Measurements from ENCODE around the gene CMTM5.

The CMTM5 gene

GRCh38 chr14:23371865-23372264, 5.0 kb upstream of the CMTM5 start:
- Mint-ChIP-seq H3K27me3 (ENCODE audit: low read depth) (peaks cover 4% of the 10 kb centered on the region), H3K36me3 (ENCODE audit: low read depth) (no peaks in the 10 kb centered on the region), H3K4me3 (no peak overlapping the region), H3K4me1 (peaks cover 9% of the 10 kb centered on the region), H3K9me3 (no peaks in the 10 kb centered on the region), H3K27ac (no peak overlapping the region)
- TF ChIP-seq CTCF (IDR thresholded peaks at IDR 0.05; ENCODE audit: unreplicated experiment in 3 of 3): no peak

GRCh38 chr14:23372509-23372908, 4.3 kb upstream of the CMTM5 start, which contains the start of gene IL25:
Gene IL25 (plus strand): TSS chr14:23372809.
- Mint-ChIP-seq H3K4me3 (no peak within 1 kb of the TSS), H3K27me3 (ENCODE audit: low read depth) (peaks cover 8% of the 10 kb centered on the region), H3K4me1 (peaks cover 6% of the 10 kb centered on the region), H3K9me3 (no peaks in the 10 kb centered on the region), H3K36me3 (ENCODE audit: low read depth) (no peaks in the 10 kb centered on the region), H3K27ac (no peak within 1 kb of the TSS)
- no peak for TF ChIP-seq CTCF (IDR thresholded peaks at IDR 0.05; ENCODE audit: unreplicated experiment in 3 of 3)

DNA sequence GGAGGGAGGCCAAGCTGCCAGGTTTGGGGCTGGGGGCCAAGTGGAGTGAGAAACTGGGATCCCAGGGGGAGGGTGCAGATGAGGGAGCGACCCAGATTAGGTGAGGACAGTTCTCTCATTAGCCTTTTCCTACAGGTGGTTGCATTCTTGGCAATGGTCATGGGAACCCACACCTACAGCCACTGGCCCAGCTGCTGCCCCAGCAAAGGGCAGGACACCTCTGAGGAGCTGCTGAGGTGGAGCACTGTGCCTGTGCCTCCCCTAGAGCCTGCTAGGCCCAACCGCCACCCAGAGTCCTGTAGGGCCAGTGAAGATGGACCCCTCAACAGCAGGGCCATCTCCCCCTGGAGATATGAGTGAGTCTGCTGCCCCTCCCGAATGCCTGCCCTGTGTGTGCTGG, 3.8 kb upstream of the CMTM5 start:
- Mint-ChIP-seq H3K9me3 (no peaks in the 10 kb centered on the region), H3K4me3 (no peak overlapping the region), H3K36me3 (ENCODE audit: low read depth) (no peaks in the 10 kb centered on the region), H3K4me1 (peaks cover 6% of the 10 kb centered on the region), H3K27me3 (ENCODE audit: low read depth) (peaks cover 10% of the 10 kb centered on the region), H3K27ac (no peak overlapping the region)
- TF ChIP-seq CTCF (IDR thresholded peaks at IDR 0.05; ENCODE audit: unreplicated experiment in 3 of 3): no peak

DNA sequence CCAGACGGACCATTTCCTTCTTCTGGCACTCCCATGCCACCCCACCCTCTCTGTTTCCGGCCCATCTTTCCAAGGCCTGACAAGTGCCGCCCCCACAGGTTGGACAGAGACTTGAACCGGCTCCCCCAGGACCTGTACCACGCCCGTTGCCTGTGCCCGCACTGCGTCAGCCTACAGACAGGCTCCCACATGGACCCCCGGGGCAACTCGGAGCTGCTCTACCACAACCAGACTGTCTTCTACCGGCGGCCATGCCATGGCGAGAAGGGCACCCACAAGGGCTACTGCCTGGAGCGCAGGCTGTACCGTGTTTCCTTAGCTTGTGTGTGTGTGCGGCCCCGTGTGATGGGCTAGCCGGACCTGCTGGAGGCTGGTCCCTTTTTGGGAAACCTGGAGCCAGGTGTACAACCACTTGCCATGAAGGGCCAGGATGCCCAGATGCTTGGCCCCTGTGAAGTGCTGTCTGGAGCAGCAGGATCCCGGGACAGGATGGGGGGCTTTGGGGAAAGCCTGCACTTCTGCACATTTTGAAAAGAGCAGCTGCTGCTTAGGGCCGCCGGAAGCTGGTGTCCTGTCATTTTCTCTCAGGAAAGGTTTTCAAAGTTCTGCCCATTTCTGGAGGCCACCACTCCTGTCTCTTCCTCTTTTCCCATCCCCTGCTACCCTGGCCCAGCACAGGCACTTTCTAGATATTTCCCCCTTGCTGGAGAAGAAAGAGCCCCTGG, 1.2 kb upstream of the CMTM5 start:
- Mint-ChIP-seq H3K27ac (peak overlapping the region in 1 of 3 experiments; percentile 59), H3K4me1 (peaks cover 8% of the 10 kb centered on the region), H3K9me3 (no peaks in the 10 kb centered on the region), H3K4me3 (no peak overlapping the region), H3K27me3 (ENCODE audit: low read depth) (peaks cover 17% of the 10 kb centered on the region), H3K36me3 (ENCODE audit: low read depth) (no peaks in the 10 kb centered on the region)
- no peak for TF ChIP-seq CTCF (IDR thresholded peaks at IDR 0.05; ENCODE audit: unreplicated experiment in 3 of 3)

GRCh38 chr14:23377198-23377550, 328 bp downstream of the CMTM5 start:
- no peaks in the 10 kb centered on the region for H3K36me3 Mint-ChIP-seq (ENCODE audit: low read depth)
- no peak overlapping the region for H3K4me3 Mint-ChIP-seq
- no peaks in the 10 kb centered on the region for H3K9me3 Mint-ChIP-seq
- peaks cover 17% of the 10 kb centered on the region for H3K4me1 Mint-ChIP-seq
- peaks cover 24% of the 10 kb centered on the region for H3K27me3 Mint-ChIP-seq (ENCODE audit: low read depth)
- peak overlapping the region in 1 of 3 experiments; percentile 19 for H3K27ac Mint-ChIP-seq
- TF ChIP-seq CTCF (IDR thresholded peaks at IDR 0.05; ENCODE audit: unreplicated experiment in 3 of 3): no peak

Data from nephron (organoid).